Fibroblast of lung (primary cell): ENCODE measurements around the gene PKD1L1.

Source experiments
- CTCF ChIP-seq, 2 donors: IDR thresholded peaks in 1 of 2; conservative IDR thresholded peaks in 1 of 2; 1 replicate in 1 of 2; 2 replicates in 1 of 2; pipeline ENCODE4 v1.5.1; 2011 to 2012; ENCODE audit warnings: low read length in 2 of 2, control low read depth in 1 of 2, inconsistent platforms in 1 of 2, low read depth in 1 of 2, mild to moderate bottlenecking in 1 of 2
- EZH2 ChIP-seq: IDR thresholded peaks from 2 replicates; pipeline ENCODE4 v1.5.1; 2012; ENCODE audit warnings: low read length, control low read depth, mild to moderate bottlenecking; ENCODE audit errors: missing control alignments

- peak in 1 of 2 donors; percentile 11 for TF ChIP-seq CTCF (conservative IDR thresholded peaks at IDR 0.05 in 1 of 2, IDR thresholded peaks at IDR 0.05 in 1 of 2; ENCODE audit: low read depth in 1 of 2, low read length in 2 of 2)
- no peak for TF ChIP-seq EZH2
Measured at GRCh38 chr7:47792521-47793121, 155.6 kb downstream of the PKD1L1 start.
